ENCODE data around the gene SH3PXD2B.

The SH3PXD2B gene

DNA sequence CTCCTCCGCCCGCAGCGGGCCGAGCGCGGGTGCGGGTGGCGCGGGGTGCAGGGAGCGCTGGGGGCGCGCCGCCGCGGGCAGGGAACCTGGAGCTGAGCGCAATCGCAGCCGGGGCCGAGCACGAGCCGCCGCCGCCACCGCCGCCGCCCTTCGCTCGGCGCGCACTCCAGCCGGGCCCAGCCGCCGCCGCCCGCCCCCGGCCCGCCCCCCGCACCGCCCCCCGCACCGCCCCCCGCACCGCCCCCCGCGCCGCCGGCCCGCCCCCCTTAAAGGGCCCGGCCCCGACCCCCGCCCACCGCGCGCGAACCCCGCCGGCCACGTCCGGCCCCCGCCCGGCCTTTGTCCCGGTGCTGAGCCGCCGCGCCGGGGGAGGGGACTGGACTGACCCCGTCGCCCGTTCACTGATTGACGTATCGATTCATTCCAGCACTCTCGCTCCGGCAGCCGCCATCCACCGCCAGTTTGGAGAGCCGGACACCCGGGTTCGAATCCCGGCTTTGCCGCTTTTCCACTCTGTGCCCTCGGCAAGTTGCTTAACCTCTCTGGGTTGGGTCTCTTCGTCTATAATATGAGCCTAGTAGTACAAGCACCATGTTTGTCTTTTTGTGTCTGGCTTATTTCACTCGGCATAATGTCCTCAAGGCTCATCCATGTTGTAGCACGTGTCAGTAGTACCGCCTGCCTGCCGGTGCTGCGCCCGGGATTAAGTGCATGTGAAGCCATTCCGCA is at the start of gene SH3PXD2B:
TSS of gene SH3PXD2B (minus strand) at position 168 of the 729 bp plus-strand sequence. CDS start 173 bp downstream, outside the sequence.
- DNase-seq: peak; percentile 49 to 51

DNA sequence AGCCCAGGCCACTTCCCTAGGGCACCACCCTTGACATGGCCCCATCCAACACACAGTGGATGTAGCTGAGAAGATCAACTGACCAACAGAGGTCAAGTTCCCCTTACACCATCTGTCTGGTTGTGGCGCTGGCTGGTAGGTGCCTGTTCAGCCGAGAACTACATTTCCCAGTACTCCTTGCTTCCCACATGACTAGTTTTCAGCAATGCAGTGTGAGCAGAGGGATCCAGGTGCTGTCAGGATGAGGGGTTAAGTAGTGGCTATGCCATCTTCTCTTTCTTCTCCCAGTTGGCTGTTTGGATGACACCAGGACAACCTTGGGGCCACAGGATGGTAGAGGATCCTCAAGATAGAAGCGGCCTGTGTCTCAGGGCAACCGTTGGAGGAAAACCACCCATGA is 48.6 kb upstream of the SH3PXD2B start:
- no peak for DNase-seq

DNA sequence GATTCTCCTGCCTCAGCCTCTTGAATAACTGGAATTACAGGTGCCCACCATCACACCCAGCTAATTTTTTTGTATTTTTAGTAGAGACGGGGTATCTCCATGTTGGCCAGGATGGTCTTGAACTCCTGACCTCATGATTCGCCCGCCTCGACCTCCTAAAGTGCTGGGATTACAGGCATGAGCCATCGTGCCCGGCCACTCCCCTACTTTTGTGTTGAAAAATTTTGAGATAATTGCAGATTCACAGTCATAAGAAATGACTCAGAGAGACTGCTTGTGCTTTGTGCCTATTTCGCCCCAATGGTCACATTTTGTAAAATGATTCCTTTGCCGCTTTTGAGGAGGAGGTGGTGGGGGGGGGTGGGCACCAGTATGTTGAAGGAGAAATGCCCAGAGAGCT is 48.1 kb upstream of the SH3PXD2B start:
- DNase-seq: no peak

DNA sequence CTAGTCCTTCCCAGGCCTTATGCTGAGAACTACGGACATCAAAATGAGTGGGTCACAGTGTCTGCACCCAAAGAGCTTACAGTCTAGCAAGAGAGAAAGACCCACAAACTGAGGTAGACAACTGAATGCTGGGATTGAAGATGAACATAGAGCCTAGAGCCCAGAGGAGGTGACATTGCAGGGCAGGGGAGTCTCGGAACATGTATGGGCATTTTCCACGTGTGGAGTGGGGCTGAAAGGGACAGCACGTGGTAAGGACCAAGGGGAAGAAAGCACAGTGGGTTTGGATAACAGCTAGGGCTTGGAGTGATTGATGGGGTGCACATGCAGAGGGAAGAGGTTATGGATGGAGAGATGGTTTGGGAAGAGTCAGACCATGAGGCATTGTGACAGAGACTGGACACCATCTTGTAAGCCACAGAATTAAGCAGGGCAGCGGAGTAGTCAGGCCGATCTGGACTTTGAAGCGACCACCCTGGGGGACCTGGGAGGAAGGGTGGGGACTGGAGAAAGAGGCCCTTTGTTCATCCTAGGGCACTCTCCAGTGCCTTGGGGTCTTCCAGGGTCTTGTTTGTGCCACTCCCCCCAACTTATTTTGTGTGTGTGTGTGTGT is 47.5 kb upstream of the SH3PXD2B start:
- no peak for DNase-seq

- no peak for DNase-seq
These were observed 45.0 kb upstream of the SH3PXD2B start for GRCh38 chr5:172499287-172499686.

DNA sequence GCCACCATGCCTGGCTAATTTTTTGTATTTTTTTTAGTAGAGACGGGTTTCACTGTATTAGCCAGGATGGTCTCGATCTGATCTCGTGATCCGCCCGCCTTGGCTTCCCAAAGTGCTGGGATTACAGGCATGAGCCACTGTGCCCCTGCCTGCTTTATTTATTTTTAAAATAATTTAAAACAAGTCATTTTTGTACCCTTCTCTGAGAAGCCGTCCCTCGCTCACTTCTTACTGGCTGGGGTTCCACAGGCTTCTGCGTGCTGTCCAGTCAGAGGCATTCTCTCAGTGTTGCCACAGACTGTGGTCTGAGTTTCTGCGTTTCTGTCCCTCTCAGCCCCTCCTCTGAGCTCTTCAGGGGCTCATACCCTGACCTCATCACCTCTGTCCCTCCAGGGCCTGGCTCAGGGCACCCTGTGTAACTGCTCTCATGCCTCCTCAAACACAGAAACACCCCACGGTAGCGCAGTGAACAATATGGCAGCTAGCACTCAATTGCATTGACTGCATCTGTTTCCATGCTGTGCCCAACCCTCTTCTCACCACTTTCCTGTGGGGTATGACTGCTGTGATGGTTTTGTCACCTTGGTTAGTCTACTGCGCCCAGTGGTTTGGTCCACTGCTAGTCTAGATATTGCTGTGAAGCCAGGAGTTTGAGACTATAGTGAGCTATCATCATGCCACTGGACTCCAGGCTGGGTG is 44.3 kb upstream of the SH3PXD2B start:
- DNase-seq: no peak

- no peak for DNase-seq
These were observed 43.4 kb upstream of the SH3PXD2B start for GRCh38 chr5:172497591-172498255.

DNA sequence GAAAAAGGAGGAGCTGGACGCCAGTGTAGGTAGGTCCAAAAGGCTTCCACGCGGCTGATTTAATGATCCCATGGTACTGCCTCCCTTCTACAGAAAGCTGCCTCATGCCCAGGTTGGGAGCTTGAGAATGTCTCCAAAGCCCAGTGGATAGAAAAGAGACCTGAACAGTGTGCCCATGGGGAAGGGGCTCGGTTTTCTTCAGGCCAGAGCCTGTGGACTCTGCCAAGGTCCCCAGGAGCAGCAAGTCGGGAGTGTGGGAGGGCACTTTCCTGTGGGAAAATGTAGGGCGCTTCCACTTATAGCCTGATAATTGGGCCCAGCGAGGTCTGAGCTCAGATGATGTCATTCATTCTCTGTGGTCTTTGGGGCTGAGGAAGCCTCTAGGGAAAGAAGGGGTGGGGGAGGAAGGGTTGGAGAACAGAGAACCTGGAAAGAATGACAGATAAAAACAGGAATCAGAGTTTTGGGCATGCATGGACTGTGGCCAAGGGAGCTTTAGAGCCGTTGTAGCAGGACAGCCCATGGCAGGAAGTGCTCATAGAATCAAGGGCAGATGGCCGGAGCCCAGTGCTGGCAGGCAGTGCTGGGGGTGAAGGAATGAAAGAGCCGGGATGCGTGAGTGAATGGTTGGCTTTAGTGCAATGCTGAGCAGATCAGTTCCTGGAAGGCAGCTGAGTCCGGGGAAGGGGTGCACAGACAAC is 42.5 kb upstream of the SH3PXD2B start:
- no peak for DNase-seq

DNA sequence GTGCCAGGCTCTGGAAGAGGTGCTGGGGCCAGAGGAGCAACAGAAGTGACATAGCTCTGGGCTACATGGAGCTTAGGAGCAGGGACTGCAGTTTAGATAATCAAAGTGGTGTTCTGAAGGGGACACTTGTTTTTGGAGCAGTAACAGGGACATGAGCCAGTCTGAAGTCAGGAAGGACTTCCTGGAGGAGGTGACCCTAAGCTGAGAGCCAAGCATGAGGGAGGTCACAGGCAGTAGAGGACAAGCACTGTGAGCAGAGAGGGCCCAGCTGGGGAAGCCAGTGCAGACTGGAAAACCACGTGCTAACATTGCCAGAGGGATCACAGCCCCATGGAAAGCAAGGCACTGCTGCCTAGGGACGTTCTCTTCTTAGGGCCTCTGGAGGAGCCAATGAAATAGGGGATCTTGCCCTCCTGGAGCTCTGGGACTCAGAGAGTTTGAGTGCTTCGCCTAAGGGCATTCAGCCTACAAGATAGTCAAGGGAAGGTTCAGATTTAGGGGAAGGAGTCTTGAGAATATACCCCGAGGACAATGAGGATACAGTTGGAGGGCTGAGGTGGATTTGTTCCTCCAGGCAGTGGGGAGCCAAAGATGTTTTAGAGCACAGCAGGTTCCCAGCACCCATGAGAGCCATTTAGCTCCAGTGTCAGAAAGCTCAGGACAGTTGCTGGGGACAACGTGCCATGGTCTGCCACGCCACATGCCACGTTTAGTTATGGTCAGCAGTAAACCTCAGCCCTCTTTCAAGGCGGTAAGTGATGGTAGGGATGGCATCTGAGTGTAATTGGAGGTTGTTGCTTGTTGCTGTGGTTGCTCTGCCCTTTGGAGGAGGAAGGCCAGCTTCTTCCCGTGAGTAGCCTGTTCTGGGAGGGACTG is 40.5 kb upstream of the SH3PXD2B start:
- DNase-seq: no peak

GRCh38 chr5:172493906-172494305 is 39.6 kb upstream of the SH3PXD2B start:
- no peak for DNase-seq

DNA sequence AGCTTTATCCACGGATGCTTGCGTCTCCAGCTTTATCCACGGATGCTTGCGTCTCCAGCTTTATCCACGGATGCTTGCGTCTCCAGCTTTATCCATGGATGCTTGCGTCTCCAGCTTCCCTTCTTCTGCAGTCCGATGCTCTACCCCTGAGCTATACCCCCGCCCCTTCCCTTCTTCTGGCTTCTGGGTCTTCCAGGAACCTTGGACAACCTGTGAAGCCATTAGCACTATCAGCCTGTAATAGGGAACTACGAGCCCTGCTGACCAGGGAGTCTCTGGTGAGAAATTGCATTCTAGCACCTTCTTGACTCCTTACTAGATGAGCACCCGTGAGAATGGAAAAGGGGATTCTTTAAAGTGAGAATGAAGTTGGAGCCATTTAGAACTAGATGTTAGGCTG is 39.1 kb upstream of the SH3PXD2B start:
- no peak for DNase-seq

DNA sequence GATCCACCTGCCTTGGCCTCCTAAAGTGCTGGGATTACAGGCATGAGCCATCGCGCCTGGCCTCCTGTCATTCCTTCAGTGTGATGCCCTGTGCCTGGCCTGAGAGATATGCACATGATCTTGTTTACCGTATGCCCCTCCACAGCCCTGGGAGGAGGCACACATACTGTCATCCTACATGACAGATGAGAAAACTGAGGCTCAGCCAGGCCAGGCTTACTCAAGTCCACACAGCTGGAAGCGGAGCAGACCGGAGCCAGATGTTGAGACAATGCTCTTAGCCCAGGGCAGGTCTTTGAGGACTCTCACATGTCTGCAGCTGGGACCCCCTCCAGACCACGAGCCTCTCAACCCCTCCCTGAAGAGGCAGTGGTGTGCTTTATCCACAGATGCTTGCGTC is 38.7 kb upstream of the SH3PXD2B start:
- DNase-seq: no peak

DNA sequence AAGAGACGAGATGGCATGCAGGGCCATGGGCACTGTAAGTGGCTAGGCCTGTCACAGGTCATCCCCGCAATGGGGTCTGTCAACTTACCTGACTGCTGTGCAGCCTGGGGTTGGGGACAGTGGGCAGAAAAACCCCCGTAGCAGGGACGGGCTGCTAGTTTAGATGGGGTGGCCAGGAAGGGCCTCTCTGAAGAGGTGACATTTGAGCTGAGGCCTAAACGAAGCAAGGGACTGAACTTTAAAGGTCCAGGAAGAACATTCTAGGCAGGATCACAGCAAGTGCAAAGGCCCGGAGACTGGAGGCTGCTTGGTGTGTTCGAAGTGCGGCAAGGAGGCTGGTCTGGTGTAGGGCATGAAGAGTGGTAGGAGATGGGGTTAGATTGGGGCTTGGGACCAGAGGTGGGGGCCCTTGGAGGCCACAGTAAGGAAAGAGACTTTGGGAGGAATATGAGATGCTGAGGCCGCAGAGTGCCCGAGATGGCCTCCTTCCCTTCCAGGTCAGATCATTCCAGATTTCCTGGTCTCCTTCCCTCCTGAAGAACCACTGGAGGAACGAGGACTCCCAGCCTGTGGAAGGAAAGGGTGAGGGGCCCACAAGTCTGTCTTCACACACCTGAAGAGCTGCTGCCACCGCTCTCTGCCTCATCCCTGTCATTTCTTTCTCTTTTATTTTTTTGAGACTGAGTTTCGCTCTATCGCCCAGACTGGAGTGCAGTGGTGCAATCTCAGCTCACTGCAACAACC is 37.9 kb upstream of the SH3PXD2B start:
- no peak for DNase-seq

DNA sequence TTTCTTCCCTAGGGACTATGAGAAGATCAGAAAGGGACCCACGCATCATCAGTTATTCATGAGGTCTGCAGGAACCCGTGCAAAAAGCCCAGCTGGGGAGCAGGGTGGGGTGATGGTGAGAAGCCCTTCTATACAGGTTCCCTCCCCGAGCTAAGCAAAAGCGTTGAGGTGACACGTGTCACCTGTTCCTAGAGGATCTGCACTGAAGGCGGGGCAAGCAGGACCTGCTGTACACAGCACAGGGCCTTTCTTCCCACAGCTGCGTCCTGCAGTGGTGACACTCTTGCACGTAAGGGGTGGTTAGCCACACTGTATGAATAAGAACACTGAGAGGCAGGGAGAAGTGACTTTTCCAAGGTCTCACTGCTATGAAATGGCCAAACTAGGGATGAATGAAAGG is 37.2 kb upstream of the SH3PXD2B start:
- DNase-seq: no peak

DNA sequence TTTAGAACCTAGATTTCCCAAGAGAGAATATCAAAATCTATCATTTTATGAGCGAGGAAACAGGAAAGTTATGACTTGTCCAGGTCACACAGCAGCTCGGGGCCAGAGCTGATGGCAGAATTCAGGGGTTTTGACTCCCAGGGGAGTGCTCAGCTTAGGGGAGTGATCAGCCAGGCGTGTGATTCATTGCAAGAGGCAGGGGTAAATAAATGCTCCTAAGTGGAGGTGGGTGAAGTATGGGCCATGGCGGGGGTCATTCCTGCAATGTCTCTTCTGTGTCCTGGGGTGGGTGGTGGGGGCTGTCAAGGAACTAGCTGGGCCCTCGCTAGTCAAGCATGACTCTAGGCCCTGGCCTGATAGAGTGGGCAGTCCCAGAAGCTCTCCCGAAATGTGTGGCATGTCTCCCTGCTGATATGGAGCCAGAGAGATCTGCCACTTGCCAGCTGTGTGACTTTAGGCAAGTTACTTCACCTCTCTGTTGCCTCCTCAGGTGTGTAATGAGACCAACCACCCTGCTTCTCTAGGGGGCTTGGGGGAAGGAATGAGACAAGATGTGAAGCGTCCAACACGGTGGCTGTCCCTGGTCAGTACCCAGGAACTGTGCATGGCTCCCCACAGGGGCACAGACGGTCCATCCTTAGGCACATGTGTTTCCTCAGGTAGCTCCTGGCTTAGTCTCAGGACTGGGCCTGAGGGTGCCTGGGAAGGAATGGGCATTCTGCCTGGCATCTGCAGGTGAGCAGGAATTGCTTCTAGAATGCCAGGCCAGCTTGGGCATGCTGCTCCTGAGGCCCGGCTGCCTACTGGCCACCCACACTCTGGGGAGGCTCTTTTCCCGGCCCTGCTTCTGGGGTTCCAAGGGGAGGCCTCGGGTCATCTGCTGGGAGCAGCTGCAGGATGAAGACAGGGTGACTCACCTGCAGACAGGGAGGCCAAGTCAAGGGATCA is 36.5 kb upstream of the SH3PXD2B start:
- no peak for DNase-seq

DNA sequence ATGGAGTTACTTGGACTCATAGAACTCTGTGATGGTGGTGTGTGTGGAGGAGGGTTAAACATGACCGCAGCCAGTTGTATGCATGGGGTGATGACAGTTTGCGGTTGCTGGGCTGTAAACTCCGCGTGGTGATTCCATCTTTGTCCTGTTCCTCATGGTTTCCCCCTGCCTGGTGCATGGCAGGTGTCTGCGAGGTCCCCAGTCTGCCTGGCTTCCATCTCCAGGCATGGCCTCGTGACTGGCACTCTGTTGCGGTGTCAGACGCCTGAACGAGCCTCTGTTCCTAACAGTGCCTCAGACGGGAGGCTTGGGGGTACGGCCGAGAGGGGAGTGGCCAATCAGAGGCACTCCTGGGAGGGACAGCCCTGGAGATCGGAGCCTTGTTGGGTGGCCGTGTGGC is 33.9 kb upstream of the SH3PXD2B start:
- no peak for DNase-seq

DNA sequence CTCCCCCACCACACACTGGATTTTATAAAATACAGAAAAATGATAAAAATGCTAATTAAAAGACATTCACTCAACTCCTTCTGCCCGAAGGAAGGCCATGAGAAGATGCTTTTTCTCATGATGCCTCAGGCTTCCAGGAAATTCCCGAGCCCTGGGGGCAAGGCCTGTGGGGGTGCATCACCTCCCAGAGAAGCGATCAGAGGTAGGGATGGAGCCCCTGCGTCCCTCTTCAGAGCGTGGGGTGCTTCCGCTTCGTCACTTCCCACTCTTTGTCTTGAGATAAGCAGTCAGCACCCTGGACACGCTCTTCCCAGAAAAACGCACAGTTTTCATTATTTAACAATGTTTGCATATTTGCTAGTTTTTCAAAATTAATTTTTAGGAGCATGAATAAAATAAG is 33.3 kb upstream of the SH3PXD2B start:
- no peak for DNase-seq

DNA sequence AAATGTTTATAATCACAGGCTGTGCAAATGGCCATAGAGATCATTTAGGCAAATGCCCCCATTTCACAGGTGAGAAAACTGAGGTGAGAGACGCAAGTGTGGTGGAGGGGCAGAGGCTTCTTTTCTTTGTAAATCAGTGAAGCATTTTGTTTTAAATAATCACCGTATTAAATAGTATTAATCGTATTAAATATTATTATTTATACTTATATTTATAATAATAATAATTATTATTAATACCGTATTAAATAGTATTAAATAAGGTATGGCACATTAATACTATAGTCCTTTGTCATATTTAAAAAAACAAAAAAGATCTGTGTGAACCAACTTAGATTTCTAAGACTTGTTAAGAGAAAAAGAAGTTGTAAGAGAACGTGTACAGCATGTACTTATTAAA is 32.6 kb upstream of the SH3PXD2B start:
- no peak for DNase-seq

- DNase-seq: no peak
These were observed 32.1 kb upstream of the SH3PXD2B start for GRCh38 chr5:172486451-172486850.

All from activated CD4-positive, alpha-beta T cell treated with anti-CD3 and anti-CD28 coated beads, Interleukin-2, amount 50 U/mL, for 48 hours (primary cell).